GM19043 (cell line): ENCODE results near the gene OR2A25.
"Not testable (repeated sequence)": the region's sequence is repeated elsewhere in the genome, so short reads cannot be mapped to it uniquely, and the experiment has no call there.

ENCODE experiments used
- ATAC-seq: cut with Tn5 transposase; IDR thresholded peaks from one replicate; pipeline ENCODE4 v1.9.1; 2021; ENCODE audit warnings: low read depth; ENCODE audit not compliant: unreplicated experiment

The OR2A25 gene, protein sequence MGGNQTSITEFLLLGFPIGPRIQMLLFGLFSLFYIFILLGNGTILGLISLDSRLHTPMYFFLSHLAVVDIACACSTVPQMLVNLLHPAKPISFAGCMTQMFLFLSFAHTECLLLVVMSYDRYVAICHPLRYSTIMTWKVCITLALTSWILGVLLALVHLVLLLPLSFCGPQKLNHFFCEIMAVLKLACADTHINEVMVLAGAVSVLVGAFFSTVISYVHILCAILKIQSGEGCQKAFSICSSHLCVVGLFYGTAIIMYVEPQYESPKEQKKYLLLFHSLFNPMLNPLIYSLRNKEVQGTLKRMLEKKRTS

DNA sequence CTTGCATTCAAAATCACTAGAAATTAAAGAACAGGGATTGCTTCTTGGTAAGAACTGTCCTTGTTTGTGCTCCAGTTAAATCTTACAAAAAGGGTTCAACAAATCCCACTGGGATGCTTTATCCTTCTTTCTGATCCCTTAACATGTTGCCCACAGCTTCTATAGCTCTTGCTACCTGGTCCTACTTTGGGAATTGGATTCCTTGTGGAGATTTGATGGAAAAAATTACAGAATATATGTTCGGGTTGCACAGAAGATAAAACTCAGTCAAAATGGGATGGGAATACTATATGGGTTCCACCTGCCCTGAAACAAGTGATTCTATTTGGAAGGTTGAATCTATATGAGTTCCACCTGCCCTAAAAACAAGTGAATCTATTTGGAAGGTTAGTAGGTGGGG, at the start of gene OR2A25:
Gene OR2A25, plus strand, starts transcription at position 301 of the 400 bp plus-strand sequence. CDS start 4,409 bp downstream, outside the sequence.
- no peak for ATAC-seq

DNA sequence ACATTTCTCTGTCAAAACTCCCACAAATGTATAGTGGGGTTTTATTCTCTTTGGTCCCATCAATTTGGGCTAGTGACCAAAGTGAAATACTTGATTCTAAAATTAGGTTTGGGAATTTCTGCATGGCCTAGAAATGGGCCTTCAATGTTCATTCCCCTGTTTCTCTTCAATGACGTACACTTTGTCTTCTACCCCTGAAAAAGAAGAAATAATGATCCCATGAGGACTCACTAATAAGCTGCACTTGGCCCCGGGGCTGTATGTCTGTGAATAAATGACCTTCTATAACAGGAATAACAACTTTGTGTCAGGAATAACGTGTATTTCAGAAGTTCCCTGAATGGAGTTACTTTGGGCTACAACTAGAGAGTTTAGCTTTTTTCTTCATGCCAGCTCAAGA, 49.3 kb upstream of the OR2A25 start:
- ATAC-seq: no peak

DNA sequence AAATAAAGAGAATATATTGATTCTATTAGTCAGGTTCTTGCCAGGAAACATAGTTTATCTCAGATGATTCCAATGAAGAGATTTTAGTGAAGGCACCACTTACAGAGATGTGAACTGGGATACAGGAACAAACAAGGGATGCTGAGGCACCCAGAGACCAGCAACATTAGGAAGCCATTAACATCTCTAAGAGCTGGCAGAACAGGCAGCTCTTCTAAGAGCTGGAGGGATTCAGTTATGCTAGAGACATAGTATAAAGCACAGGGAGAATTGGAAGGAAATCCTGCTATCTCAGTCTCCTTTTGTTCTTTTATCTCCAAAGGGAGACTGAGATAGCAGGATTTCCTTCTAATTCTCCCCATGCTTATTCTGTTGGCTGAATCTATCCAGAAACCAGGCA, 47.4 kb upstream of the OR2A25 start:
- ATAC-seq: no peak

DNA sequence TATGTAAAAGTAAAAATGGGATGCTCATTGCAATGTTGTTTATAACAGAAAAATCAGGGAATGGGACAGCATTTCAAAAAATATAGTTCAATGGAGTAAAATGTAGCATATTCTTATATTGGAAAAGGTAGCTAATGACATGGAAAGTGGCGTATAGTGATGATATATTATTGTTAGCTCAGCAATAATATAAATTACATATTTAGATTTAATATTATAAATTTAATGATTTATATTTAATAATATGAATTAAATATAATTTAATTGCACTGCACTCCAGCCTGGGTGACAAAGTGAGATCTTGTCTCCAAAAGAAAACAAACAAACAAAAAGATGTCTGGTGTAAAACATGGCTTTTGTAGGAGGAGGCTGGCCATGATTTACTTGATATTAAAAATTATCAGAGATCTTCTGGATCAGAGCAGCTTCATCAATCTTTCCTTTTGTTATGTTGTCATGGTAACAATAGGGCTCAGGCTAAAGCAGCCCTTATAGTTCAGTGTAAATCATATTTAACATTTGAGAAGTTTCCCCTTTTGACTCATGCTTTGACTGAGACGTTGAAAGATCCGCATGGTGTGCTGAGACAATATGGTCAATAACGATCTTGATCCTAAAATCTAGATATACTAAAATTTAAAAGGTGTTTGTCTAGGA, 46.3 kb upstream of the OR2A25 start:
- ATAC-seq: no peak

DNA sequence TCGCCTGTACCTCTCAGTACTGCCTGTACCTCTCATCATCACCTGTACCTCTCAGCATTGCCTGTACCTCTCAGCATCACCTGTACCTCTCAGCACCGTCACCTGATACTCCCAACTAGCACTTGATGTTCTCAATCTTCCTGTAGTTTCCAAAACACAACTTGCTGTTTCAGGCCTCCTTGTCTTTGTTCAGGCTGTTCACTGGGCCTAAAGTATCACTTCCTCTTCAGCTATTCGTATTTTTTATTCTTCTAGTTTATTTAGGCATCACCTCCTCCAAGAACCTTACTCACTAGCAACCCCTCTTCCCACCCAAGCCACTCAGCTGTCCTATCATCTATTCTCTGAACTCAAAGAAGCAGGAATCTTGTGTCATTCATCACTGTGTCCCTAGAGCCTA, 45.4 kb upstream of the OR2A25 start:
- no peak for ATAC-seq

DNA sequence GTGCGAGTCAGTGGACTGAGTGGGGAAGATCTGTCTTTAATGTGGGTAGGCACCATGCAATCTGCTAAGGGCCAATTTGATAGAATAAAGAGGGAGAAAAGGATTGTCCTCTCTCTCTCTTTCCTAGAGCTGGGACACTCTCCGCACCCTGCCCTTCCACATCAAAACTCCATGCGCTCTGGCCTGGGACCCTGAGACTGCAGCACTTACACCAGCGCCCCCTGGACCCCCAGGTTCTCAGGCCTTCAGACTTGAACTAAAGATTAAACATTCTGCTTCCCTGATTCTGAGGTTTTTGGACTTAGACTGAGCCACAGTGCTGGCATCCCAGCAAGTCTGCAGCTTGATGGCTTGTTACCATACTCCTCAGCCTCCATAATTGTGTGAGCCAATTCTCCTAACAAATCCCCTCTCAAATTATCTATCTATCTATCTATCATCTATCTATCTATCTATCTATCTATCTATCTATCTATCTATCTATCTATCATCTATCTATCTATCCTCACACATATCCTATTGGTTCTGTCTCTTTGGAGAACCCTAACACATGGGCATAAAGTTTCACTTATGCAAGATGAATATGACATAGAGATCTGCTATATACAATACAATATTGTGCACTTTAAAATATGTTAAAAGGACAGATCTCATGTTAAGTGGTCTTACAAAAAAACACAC, 43.3 kb upstream of the OR2A25 start:
- no peak for ATAC-seq

DNA sequence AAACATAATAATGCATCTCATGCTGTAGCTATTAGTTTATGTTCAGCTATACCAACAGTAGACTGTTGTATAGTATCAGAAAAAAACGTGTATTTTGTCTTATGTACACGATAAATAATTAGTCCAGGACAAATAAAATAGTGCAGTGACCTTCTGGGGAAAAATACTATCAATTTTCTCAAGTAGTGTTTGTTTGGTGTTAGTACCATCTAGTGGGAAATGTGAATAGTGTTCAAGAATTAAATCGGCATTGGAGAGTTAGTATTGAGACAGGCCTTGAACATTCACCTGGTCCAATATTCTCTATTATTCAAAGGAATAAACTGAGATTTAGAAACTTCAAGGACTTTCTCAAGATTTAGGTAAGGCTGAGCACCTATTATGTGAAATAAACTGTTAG, 42.5 kb upstream of the OR2A25 start:
- no peak for ATAC-seq

DNA sequence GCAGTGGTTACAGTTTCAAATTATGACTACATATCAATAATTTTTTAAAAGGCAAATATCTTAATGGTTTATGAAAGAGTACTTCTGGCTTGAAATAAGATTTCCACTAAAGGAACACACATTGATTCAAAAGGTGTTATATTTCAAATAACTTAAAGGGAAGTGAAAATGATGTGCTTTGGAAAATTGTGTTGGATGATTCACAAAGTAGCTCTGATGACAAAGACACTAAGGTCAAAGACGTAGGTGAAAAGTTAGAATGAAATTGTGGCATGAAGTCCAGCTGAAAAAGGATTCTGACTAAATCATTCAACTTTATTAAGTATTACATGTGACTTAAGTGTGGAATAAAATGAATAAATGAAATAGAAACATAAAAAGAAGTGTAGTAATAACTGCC, 41.6 kb upstream of the OR2A25 start:
- ATAC-seq: no peak

DNA sequence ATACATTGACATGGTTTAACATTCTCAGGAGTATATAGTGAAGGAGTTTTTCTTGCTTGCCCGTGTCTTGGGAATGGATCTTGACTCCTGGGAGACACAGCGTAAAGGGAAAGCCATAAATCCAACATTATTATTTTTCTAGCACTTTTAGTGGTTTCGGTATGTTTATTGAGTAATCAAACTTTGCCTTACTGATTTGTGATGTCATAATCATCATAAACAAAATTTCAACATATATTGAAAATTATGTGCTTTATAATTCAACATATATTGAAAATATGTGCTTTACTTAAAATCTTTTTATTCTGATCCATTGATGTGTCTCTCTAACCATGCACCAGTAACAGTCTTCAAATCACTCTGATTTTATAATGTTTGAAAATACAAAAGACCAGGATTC, 41.1 kb upstream of the OR2A25 start:
- ATAC-seq: no peak

DNA sequence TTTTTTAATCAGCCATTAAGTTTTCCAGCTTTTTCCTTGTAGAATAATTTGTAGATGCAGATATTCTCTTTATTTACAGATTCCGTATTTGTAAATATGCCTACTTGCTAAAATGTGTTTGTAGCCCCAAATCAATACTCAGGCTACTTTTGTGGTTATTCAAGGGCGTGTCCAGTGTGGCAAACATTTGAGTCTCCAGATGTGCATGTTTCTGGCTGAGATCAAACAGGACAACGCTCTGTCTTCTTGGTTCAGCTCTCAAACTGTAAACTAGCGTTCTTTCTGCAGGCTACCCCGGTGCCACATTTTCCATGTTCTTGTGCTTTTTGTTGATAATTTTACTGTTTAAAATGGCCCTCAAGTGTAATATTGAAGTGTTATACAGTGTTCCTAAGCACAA, 37.1 kb upstream of the OR2A25 start:
- ATAC-seq: no peak

DNA sequence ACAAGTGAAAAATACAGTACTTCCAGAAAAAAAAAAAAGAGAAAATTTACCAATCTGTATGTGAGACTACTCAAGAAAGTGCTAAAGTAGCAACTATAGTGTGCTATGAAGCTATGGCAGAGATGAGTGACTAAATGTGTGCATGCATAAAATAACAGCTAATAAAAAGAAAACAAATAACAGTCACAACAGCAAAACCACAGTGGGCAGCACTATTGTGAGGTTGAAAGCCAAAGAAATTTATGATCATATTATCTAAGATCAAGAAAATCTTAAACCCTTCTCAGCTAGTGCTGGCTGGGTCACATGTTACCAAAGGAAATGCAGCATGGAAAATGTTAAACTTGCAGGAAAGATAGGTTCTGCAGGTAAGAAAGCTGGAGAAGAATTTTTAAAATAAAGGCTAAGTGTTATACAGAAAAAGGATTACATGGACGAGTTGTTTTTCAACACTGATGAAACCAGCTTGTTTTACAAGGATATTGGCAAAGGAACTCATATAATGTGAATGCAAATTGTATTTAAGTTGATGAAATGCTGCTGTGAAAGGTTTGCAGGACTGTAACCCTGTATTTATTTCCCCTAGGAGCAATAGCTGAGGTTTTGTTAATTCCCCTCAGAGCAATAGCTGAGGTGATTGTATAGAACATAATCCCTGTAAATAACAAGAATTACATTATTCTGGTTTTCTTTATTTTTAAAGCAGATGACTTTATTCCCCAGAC, 36.5 kb upstream of the OR2A25 start:
- ATAC-seq: no peak

DNA sequence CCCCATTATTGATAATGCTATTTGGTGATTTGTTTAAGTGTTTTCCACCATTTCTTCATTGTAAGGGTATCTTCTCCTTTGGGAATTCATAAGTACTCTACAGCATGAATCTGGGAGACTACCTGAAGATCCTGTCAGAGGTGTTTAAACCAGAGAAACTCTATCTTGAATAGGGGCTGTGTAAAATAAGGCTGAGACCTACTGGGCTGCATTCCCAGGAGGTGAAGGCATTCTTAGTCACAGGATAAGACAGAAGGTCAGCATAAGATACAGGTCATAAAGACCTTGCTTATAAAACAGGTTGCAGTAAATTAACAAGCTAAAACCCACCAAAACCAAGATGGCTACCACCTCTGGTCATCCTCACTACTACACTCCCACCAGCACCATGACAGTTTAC, 34.2 kb upstream of the OR2A25 start:
- ATAC-seq: no peak

DNA sequence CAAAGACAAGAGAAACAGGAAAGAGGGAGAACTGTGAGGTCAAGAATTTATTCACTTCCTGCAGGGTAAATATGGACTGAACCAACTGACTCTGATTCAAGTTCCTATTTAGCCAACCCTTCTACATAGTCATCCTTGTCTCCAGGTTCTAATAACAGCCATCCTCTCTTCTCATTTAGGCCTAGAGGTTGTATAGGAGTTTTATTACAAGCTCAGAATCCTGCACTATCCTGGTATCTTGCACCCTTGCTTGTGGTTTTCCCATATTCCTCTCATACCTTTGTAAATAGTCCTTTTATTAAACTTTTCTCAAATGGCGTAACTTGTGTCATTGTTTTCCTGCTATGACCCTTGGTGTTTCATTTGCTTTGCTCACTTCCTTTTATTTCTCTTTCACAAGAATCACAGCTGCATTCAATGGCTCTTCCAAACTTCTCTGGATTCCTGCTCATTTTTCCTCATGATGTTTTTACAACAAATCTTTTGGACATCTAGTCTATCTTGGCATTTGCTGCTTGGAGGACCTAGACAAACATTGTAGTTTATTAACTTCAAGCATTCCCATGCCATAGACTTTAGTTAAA, 33.2 kb upstream of the OR2A25 start:
- no peak for ATAC-seq

DNA sequence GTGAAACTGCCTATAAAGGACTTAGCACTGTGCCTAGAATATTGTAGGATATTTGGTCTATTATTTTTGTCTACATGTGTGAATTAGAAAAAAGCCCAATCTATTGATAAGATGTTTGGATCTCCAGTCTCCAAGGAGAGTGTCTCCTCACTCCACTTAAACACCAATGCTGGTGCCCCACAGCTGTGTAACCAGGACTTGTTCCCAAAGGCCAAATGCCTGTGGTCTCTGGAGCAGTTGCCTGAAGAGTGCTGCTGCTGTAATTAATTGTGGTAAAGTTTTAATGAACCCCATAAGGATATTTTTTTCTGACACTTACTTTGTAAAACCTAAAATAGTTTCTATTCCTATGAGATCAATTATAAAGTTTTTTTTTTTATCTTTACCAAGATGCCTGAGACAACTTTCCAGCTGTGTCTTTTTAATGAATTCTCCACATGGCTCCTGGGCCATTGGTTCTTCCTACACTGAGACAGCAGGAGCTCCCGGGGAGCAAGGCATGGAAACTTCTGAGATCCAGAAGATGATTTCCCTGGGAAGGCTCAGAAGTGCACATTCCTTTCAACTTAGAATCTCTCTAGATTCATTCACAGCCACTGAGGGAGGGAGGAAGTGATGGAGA, 32.1 kb upstream of the OR2A25 start:
- ATAC-seq: no peak

DNA sequence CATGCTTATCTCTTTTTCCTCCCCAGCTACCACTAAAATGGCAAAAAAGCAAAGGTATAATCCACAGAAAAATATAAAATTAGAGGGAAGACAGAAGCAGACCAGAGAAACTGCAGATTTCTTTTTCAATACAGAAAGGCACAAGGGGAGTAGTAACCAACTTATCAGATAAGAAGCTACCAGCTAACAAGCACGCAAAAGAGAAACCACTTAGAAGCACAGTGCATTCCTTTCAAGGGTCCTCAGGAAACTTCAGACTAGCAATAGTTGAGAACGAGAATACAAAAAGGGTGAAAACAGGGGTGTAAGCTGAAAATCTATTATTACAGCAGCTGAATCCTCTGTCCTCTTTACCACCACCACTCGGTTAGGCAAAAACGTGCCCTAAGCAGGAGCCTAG, 30.7 kb upstream of the OR2A25 start:
- ATAC-seq: no peak

DNA sequence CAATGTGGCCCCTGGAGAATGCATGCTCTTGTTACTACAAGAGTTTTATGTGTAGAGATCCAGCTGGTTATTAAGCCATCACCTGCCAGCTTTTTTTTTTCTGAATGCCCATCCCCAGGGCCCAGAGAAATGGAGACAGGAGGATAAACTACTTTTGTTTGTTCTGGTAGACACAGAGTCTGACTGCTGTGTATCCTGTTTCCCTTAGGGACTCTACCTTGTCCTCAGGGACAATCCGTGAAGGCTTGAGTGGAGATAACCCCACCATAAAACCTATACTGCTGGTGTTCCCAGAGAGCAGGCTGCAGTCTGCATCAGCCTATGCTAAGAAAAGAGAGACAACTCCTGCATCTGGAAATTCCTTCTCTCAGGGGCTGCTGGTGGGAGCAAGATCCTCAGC, 21.0 kb upstream of the OR2A25 start, which contains the start of gene OR2A5:
Gene OR2A5, plus strand, starts transcription at position 301 of the 400 bp plus-strand sequence. CDS start 1,454 bp downstream, outside the sequence.
- ATAC-seq: no peak

DNA sequence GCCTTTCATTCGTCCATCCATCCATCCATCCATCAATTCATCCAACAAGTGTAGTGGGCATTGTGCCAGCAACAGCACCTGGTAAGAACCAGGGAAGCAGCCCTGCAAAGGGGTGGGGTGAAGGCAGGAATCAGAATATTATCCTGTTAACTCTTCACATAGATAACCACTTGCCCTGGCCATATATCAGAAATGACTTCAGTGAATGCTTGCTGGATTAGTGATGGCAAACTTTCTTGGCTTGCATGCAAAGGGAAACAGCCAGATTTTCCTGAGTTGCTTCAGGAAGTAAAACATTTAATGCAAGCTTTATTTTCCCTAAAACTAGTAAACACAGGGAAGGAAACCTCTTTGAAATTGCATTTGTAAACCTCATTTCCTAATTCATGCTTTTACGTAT, 20.1 kb upstream of the OR2A25 start:
- no peak for ATAC-seq

DNA sequence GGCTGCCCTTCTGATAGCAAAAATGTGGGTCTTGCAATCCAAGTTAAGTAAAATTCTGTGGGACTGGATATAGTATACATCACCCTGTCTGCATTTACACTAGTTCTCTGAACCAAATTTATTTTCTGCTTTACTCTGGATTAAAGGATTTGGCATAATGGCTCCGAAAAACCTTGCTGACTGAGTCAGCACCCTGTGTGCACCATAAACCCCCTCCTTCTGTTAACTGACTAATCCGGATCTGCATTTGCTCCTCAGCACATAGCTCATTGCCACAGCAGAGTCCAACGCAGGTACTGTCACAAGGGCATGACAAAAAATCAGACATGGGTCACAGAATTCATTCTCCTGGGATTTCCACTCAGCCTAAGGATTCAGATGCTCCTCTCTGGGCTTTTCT, 19.5 kb upstream of the OR2A25 start:
- no peak for ATAC-seq

DNA sequence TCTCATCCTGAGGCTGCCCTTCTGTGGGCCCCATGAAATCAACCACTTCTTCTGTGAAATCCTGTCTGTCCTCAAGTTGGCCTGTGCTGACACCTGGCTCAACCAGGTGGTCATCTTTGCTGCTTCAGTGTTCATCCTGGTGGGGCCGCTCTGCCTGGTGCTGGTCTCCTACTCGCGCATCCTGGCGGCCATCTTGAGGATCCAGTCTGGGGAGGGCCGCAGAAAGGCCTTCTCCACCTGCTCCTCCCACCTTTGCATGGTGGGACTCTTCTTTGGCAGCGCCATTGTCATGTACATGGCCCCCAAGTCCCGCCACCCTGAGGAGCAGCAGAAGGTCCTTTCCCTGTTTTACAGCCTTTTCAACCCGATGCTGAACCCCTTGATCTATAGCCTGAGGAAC, 18.7 kb upstream of the OR2A25 start:
- not testable (repeated sequence) for ATAC-seq

DNA sequence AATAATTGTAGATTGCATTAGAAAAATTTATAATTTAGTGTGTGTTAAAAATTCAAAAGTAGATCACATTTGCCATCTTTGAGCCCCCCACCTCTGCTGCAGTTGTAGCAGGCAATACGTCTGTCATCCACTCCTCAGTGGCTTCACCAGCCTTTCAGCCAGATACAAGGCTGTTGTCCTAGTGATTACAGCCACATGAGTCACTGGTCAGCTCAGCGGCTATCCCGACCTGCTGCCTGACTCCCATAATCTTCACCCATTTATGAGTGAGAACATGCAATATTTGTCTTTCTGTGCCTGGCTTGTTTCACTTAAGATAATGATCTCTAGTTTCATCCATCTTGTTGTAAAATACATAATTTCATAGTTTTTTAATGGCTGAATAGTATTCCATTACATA, 11.7 kb upstream of the OR2A25 start:
- ATAC-seq: no peak
